Measurements from ENCODE around the gene ZDHHC1.

ZDHHC1 gene

GRCh38 chr16:67415872-67416793 is at the start of gene ZDHHC1:
Gene ZDHHC1, minus strand, starts transcription at chr16:67416477. Its CDS starts 8,702 bp downstream, at chr16:67407775.
- no peak for DNase-seq (ENCODE audit: low read depth in 2 of 2)

- DNase-seq (ENCODE audit: low read depth in 2 of 2), result no peak
Observed at GRCh38 chr16:67464565-67464964, 48.3 kb upstream of the ZDHHC1 start.

- DNase-seq (ENCODE audit: low read depth in 2 of 2), result no peak
Observed at GRCh38 chr16:67463691-67464090, 47.4 kb upstream of the ZDHHC1 start.

- DNase-seq (ENCODE audit: low read depth in 2 of 2), result no peak
Observed at GRCh38 chr16:67463059-67463458, 46.8 kb upstream of the ZDHHC1 start.

GRCh38 chr16:67462279-67462655 is 46.0 kb upstream of the ZDHHC1 start:
- DNase-seq (ENCODE audit: low read depth in 2 of 2), result no peak

- no peak for DNase-seq (ENCODE audit: low read depth in 2 of 2)
Observed at GRCh38 chr16:67461600-67462278, 45.5 kb upstream of the ZDHHC1 start.

- DNase-seq (ENCODE audit: low read depth in 2 of 2), result no peak
Observed at GRCh38 chr16:67460961-67461360, 44.7 kb upstream of the ZDHHC1 start.

- DNase-seq (ENCODE audit: low read depth in 2 of 2), result no peak
Observed at GRCh38 chr16:67460168-67460567, 43.9 kb upstream of the ZDHHC1 start.

- DNase-seq (ENCODE audit: low read depth in 2 of 2), result no peak
Observed at GRCh38 chr16:67459861-67460150, 43.5 kb upstream of the ZDHHC1 start.

- DNase-seq (ENCODE audit: low read depth in 2 of 2), result no peak
Observed at GRCh38 chr16:67459066-67459860, 43.0 kb upstream of the ZDHHC1 start.

- DNase-seq (ENCODE audit: low read depth in 2 of 2), result no peak
Observed at GRCh38 chr16:67458121-67458641, 41.9 kb upstream of the ZDHHC1 start.

- no peak for DNase-seq (ENCODE audit: low read depth in 2 of 2)
Observed at GRCh38 chr16:67457611-67458010, 41.3 kb upstream of the ZDHHC1 start.

- no peak for DNase-seq (ENCODE audit: low read depth in 2 of 2)
Observed at GRCh38 chr16:67456391-67457081, 40.3 kb upstream of the ZDHHC1 start.

- no peak for DNase-seq (ENCODE audit: low read depth in 2 of 2)
Observed at GRCh38 chr16:67454852-67455251, 38.6 kb upstream of the ZDHHC1 start.

GRCh38 chr16:67454104-67454503 is 37.8 kb upstream of the ZDHHC1 start:
- no peak for DNase-seq (ENCODE audit: low read depth in 2 of 2)

GRCh38 chr16:67451704-67452435 is 35.6 kb upstream of the ZDHHC1 start:
- no peak for DNase-seq (ENCODE audit: low read depth in 2 of 2)

GRCh38 chr16:67451061-67451703 is 34.9 kb upstream of the ZDHHC1 start:
- DNase-seq (ENCODE audit: low read depth in 2 of 2), result no peak

GRCh38 chr16:67449739-67450138 is 33.5 kb upstream of the ZDHHC1 start:
- DNase-seq (ENCODE audit: low read depth in 2 of 2), result no peak

- DNase-seq (ENCODE audit: low read depth in 2 of 2), result no peak
Observed at GRCh38 chr16:67449336-67449735, 33.1 kb upstream of the ZDHHC1 start.

- no peak for DNase-seq (ENCODE audit: low read depth in 2 of 2)
Observed at GRCh38 chr16:67448580-67448979, 32.3 kb upstream of the ZDHHC1 start.
